ENCODE measurements around the gene SRRM5.

DNA sequence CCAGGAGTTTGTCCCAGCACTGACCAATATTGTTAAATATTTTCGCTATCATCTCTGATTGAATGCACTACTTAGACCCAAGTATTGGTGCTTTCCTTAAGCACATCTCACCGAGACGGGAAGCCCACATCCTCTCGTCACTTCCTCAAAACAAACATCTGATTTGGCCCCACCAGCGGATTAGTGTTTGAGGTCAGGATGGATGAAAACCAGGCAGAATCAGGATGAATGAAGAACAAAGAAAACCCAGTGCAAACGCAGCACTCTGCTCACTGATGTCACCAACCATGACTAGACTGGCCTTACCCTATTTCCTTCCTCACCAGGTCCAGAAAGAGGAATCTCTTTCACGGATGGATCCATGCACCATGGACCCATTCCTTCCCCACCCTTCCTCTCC, 52.1 kb downstream of the SRRM5 start:
- TF ChIP-seq, protein P1, sequence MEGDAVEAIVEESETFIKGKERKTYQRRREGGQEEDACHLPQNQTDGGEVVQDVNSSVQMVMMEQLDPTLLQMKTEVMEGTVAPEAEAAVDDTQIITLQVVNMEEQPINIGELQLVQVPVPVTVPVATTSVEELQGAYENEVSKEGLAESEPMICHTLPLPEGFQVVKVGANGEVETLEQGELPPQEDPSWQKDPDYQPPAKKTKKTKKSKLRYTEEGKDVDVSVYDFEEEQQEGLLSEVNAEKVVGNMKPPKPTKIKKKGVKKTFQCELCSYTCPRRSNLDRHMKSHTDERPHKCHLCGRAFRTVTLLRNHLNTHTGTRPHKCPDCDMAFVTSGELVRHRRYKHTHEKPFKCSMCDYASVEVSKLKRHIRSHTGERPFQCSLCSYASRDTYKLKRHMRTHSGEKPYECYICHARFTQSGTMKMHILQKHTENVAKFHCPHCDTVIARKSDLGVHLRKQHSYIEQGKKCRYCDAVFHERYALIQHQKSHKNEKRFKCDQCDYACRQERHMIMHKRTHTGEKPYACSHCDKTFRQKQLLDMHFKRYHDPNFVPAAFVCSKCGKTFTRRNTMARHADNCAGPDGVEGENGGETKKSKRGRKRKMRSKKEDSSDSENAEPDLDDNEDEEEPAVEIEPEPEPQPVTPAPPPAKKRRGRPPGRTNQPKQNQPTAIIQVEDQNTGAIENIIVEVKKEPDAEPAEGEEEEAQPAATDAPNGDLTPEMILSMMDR (IDR thresholded peaks at IDR 0.05; ENCODE audit: low read length), result no peak
- TF ChIP-seq EZH2phosphoT487 (IDR thresholded peaks at IDR 0.05; ENCODE audit: low read length), result no peak
- TF ChIP-seq EZH2 (optimal IDR thresholded peaks at IDR 0.05; ENCODE audit: low read depth, low read length), result no peak

Measured in MM.1S (cell line).